ENCODE results near the gene ZBTB26.

- TF ChIP-seq CTCF (IDR thresholded peaks at IDR 0.05) (no peak), ZNF121 (CRISPR knock-in tag; IDR thresholded peaks at IDR 0.05) (no peak), E2F1 (CRISPR knock-in tag; IDR thresholded peaks at IDR 0.05) (no peak), ZBTB43 (CRISPR knock-in tag; IDR thresholded peaks at IDR 0.05) (no peak), ZNF512 (CRISPR knock-in tag; IDR thresholded peaks at IDR 0.05; ENCODE audit: borderline replicate concordance) (no peak), ARID4B (CRISPR knock-in tag; IDR thresholded peaks at IDR 0.05; ENCODE audit: borderline replicate concordance) (no peak)
Observed at GRCh38 chr9:122948313-122948712, 17.0 kb upstream of the ZBTB26 start.

Data from WTC11 (cell line).